DMS79 treated with DMSO at 0.1 percent for 48 hours (cell line): ENCODE measurements around the gene SLC22A1.
A peak's percentile ranks its signal among the peaks of the same experiment; 100 is the strongest.
"Not testable (repeated sequence)": the region's sequence is repeated elsewhere in the genome, so short reads cannot be mapped to it uniquely, and the experiment has no call there.

ENCODE experiments used
- DNase-seq: peaks from one replicate; lab custom pipeline; 2025; lab: John Stamatoyannopoulos, UW

Gene SLC22A1

GRCh38 chr6:160121558-160121957, at the start of gene SLC22A1:
SLC22A1 (plus strand) TSS chr6:160121815; CDS start chr6:160121936, 121 bp downstream.
- DNase-seq, result no peak

- no peak for DNase-seq
Observed at GRCh38 chr6:160073272-160073671, 48.3 kb upstream of the SLC22A1 start.

- no peak for DNase-seq
Observed at GRCh38 chr6:160076009-160076408, 45.6 kb upstream of the SLC22A1 start.

- DNase-seq, result no peak
Observed at GRCh38 chr6:160077024-160077423, 44.6 kb upstream of the SLC22A1 start.

GRCh38 chr6:160077526-160077925, 44.1 kb upstream of the SLC22A1 start:
- no peak for DNase-seq

DNA sequence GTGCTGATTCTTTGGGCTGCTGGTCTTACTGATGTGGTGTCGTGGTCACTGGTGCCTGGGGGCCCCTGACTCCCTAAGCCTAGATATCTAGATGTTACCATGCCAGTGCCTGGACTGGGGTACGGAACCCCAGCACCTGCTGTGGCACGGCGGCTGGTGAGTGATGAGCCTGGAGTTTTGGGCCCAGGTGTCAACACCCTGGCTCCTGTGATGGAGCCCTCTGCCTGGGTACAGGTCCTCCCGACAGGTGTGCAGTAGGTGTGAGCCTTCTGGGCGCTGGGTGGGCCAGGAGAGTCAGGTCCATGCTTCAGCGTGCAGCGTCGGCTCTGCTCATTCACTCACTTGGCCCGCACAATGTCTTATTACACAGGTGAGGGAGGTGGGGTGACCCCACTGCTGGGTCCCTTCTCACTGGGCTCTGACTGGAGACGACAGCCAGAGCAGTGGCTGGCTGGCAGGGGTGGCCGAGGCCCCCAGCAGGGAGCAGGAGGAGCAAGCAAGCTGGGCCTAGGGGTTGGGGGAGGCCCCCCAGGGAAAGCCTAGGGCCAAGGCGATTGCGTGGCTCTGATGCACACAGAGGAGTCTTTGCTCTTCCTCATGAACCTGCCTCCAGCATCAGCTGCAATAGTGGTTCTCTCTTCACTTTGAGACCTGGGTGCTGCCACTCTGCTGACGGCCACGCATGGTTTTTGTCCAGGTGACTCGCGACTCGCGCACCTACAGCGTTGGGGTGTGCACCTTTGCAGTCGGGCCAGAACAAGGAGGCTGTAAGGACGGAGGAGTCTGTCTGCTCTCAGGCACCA, 42.5 kb upstream of the SLC22A1 start:
- no peak for DNase-seq

GRCh38 chr6:160079686-160080043, 42.0 kb upstream of the SLC22A1 start:
- no peak for DNase-seq

DNA sequence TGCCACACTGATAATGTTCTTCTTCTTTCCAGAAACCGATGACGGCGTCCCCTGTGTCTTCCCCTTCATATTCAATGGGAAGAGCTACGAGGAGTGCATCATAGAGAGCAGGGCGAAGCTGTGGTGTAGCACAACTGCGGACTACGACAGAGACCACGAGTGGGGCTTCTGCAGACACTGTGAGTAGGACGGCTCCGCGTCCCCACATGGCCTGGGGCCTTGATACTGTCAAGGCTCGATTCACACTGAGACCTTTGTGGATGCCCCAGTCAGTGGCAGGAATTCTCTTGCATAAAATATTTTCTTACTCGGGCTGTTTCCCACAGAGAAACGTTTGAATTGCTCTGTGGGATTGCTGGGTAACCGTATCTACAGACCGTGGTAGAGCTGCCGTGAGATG, 41.5 kb upstream of the SLC22A1 start:
- no peak for DNase-seq

GRCh38 chr6:160081398-160081797, 40.2 kb upstream of the SLC22A1 start:
- DNase-seq, result no peak

DNA sequence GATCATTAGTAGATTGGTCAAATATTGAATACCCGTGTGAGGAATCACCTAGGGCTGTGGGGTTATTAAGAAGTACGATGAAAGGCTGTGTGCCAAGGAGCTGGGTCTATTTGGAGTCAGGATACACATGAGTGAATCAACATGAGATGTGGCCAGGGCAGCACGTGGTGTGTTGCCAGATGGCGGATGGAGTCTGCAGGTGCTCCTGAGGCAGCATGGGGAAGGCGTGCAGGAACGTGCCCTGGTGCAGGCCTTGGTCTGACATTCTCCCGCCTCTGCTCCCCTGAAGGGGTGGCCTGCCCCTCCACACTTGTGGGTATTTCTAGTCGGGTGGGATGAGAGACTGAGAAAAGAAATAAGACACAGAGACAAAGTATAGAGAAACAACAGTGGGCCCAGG, 39.0 kb upstream of the SLC22A1 start:
- DNase-seq, result peak; percentile 42

- no peak for DNase-seq
Observed at GRCh38 chr6:160084198-160084776, 37.3 kb upstream of the SLC22A1 start.

GRCh38 chr6:160085226-160085625, 36.4 kb upstream of the SLC22A1 start:
- DNase-seq, result no peak

DNA sequence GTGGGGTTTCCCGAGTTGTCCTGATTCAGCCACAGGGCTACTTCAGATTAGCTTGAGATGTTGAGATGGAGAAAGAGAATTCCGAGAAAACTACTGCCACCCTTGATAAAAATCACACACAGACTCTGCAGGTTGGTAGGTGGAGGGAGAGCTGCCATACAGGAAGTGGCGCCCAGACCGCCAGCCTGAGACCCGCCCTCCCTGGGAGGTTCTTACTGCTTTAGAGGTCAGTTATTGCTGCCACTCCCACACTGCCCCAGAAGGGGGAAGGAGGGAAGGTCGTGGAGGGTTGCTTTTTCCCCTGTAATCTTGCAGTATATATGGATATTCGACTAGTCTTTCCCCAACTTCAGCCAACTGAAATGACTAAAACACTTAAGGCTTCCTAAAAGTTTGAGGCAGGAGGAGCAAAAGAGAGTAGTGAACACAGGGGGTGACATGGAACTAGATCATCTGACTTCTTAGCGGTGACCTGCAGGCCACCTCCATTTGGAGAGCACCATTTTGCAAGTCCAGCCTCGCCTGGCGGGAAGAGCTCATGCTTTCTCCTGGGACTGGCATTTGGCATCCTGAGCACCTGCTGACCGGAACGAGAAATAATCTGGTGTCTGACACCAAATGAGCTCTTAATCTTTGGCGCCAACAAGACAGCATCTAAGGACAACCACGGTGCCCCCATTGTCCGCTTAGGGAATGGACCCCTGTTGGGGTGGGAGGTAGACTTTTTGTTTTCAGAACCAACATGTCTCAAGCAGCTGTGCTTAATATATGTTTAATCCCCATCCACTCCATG, 35.7 kb upstream of the SLC22A1 start:
- DNase-seq, result no peak

- no peak for DNase-seq
Observed at GRCh38 chr6:160086754-160087153, 34.9 kb upstream of the SLC22A1 start.

- no peak for DNase-seq
Observed at GRCh38 chr6:160088069-160088783, 33.4 kb upstream of the SLC22A1 start.

GRCh38 chr6:160088784-160089533, 32.7 kb upstream of the SLC22A1 start:
- DNase-seq, result no peak

- no peak for DNase-seq
Observed at GRCh38 chr6:160089534-160089897, 32.1 kb upstream of the SLC22A1 start.

DNA sequence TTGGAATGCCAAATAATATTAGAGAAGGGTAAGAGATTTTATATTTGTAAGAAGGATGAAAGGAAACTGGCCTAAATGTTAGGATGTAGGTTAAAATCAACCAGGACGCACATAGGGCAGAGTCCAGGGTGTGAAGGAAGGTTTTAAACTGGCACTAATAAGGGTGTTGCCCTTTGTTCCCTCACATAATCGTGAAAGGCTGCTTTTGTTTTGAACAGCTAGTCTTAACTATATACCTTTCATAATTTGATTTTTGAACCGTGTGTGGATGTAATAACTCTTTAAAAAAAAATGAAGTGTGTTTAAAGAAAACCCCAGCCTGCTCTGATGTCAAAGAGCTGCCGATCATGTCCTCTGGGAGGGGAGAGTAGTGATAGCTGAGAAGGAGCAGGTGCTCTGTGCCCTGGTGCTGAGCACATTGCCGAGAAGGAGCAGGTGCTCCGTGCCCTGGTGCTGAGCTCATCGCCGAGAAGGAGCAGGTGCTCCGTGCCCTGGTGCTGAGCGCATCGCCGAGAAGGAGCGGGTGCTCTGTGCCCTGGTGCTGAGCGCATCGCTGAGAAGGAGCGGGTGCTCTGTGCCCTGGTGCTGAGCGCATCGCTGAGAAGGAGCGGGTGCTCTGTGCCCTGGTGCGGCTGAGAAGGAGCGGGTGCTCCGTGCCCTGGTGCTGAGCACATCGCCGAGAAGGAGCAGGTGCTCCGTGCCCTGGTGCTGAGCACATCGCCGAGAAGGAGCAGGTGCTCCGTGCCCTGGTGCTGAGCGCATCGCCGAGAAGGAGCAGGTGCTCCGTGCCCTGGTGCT, 31.0 kb upstream of the SLC22A1 start:
- DNase-seq, result not testable (repeated sequence)

- DNase-seq, result not testable (repeated sequence)
Observed at GRCh38 chr6:160092176-160092575, 29.4 kb upstream of the SLC22A1 start.

DNA sequence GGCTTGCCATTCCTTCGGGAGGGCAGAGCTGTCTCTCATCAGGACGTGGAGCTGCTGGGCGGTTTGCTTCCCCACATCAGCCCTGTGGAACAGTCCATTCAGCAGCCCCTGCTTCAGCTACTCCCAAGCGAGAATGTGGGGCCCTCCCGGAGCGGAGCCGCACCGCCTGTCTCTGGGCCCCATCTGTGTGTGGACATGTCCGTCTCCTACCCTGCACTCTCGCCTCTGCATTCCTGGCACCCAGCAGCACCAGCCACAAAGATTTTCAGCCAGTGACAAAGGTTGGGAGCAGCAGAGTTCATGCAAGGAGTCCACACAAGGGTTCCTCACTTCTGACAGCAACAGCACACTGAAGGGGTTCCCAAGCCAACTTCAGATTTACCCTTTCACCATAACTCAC, 29.0 kb upstream of the SLC22A1 start:
- DNase-seq, result no peak

DNA sequence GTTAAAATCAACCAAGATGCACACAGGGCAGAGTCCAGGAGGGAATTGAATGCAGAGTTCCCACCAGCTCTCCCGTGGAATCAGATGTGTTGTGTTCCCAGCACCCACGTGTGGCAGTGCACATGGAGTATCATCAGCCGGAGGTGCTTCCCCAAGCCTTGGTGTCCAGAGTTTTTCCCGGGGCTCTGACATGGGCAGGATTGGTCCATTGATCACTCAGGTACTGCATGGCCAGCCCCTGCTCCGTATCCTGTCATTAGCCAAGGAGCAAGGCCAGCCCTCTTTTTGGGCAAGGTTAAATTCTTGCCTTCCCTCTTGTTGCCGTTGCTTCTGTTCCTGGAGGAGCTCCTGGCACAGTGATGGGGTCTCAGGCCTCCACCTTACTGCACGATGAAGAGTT, 28.6 kb upstream of the SLC22A1 start:
- no peak for DNase-seq
